Measurements from ENCODE around the gene KLF18. TPM values are rescaled to one million over a fixed set of nuclear protein-coding genes. Genes with fewer than 3 reads are reported as not detected.
"Not testable (repeated sequence)": the region's sequence is repeated elsewhere in the genome, so short reads cannot be mapped to it uniquely, and the experiment has no call there.

KLF18 gene
- total RNA-seq, 1 donor from 2014 or later = not detected

DNA sequence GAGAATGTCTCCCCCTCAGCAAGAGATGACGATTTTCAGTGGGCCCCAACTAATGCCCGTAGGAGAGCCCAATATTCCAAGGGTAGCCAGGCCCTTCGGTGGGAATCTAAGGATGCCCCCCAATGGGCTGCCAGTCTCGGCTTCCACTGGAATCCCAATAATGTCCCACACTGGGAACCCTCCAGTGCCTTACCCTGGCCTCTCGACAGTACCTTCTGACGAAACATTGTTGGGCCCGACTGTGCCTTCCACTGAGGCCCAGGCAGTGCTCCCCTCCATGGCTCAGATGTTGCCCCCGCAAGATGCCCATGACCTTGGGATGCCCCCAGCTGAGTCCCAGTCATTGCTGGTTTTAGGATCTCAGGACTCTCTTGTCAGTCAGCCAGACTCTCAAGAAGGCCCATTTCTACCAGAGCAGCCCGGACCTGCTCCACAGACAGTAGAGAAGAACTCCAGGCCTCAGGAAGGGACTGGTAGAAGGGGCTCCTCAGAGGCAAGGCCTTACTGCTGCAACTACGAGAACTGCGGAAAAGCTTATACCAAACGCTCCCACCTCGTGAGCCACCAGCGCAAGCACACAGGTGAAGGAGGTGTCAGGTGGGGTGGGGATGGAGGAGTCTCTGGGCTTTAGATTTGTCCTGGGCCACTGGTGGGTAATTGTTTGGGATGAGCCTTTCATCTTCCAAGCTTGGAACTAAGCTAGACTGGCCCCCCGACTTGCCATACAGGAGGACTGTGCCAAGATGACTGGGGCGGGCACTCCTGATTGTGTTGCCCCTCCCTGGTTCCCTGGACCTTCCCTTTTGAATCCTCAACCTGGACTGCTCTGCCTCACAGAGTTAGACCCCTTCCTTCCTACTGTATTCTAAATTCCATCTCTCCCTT lies 11.6 kb downstream of the KLF18 start:
- ATAC-seq (no peak), DNase-seq (ENCODE audit: missing footprints) (no peak)
- intact Hi-C loops (cut with DNase I) = no loop called here

DNA sequence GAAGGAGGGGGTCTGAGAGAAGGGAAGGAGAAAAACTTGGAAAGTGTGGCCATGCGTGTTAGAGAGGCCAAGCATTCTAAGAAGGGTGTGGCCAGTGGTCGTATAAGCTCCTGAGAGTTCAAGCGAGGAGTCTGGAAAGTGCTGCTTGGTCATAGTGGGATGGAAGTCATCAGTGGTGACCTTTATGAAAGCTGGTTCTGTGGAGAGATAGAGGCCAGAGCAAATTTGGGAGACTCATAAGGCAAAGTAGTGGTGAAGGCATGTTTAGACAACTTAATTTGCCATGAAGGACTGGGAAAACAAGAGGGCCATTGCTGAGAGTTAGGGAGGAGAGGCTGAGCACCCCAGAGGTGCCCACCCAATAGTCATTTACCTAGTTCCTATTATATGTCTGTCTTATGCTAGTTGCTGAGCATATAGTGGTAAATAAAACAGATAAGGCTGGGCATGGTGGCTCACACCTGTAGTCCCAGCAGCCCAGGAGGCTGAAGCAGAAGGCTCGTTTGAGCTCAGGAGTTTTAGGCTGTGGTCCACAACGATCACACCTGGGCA lies 21.0 kb downstream of the KLF18 start:
- DNase-seq (ENCODE audit: missing footprints) = no peak
- intact Hi-C loops (cut with DNase I) = no loop called here
- no peak for ATAC-seq

DNA sequence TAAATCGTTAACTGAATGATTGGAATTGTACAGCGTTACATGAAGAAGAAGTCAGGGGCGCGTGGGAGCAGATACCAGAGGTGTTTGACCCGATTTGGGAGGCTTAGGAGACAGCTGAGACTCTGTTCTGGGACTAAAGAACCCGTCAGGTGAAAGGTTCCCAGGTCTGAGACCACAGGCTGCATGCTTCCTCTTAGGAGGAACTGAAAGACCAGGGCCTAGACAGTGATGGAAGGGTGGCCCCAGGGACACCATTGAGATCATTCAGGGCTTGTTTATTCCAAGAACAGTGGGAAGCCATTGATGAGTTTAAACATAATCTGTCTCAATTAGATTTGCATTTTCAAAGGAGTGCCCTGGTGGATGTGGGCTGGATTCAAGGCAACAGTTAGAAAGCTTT lies 21.9 kb downstream of the KLF18 start:
- intact Hi-C loops (cut with DNase I) = no loop called here
- no peak for DNase-seq (ENCODE audit: missing footprints)
- ATAC-seq = no peak

DNA sequence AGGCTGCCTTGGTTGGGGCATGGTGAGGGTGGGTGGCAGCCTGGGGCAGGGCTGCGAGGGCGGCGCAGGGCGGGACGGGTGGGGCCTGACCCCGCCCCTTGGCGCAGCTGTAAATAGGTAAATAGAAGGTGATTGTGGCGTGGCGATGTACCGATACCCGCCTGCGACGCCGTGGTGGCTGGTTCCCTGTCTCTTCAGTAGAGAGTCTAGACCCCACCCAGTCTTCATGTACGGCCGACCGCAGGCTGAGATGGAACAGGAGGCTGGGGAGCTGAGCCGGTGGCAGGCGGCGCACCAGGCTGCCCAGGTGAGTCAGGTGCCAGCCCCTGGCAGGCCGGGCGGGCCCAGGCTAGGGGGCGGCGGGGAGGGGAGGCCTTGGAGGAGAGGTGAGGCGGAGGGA lies 22.7 kb downstream of the KLF18 start, which contains the start of gene KLF17:
KLF17 (plus strand) TSS at position 140 of the 400 bp plus-strand sequence; CDS start at position 227, 87 bp downstream.
- intact Hi-C loops (cut with DNase I) = no loop called here
- DNase-seq (ENCODE audit: missing footprints) (no peak), ATAC-seq (no peak)

DNA sequence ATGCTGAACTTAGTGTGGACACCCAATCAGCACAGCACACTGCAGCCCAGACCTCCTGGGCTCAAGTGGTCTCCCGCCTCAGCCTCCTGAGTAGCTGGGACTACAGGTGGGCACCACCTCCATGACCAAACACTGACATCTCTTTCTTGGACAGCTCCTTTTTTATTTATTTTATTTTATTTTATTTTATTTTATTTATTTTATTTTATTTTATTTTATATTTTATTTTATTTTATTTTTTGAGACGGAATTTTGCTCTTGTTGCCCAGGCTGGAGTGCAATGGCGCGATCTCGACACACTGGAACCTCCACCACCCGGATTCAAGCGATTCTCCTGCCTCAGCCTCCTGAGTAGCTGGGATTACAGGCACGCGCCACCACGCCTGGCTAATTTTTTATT lies 24.2 kb downstream of the KLF18 start:
- ATAC-seq; DNase-seq (ENCODE audit: missing footprints); intact Hi-C loops (cut with DNase I): not testable (repeated sequence)

DNA sequence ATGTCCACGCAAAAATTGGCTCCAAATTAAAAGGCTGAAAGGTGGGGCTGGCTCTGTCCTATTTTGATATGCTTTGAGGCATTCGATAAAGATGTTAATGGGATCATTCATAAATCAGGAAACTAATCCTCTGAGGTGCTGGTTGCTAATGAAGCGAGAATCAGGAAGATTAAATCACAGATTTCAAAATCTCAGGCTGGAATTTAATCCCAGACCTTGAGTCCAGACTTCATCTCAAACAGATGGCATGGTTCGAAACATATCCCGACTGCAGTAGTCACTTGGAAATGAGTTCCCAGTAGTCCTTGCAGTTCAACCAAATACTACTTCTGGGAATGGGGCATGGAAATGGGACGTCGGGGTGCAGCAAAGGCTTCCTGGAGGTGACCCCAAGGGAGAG lies 27.3 kb downstream of the KLF18 start:
- ATAC-seq = no peak
- no peak for DNase-seq (ENCODE audit: missing footprints)
- intact Hi-C loops (cut with DNase I) = no loop called here

DNA sequence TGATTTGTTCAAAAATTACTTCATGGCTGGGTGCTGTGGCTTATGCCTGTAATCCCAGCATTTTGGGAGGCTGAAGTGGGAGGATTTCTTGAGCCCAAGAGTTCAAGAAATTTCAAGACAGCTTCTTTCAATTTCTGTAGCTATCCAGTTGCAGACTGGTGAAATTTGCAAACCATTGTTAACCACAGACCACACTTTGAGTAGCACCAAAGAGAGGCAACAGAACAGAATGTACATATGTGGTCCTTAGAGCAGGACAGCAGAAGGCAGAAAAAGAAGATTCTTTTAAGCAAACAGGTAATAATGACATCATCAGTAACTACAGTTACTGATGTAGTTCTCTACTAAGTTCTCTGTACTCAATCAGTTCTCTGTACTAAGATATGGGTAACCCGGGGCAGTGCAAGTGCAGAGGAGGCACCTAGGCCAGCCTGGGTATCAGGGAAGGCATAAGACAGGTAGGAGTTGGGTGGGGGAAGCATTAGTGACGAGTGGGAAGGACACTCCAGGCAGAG lies 28.3 kb downstream of the KLF18 start:
- intact Hi-C loops (cut with DNase I) = no loop called here
- ATAC-seq (no peak), DNase-seq (ENCODE audit: missing footprints) (no peak)

DNA sequence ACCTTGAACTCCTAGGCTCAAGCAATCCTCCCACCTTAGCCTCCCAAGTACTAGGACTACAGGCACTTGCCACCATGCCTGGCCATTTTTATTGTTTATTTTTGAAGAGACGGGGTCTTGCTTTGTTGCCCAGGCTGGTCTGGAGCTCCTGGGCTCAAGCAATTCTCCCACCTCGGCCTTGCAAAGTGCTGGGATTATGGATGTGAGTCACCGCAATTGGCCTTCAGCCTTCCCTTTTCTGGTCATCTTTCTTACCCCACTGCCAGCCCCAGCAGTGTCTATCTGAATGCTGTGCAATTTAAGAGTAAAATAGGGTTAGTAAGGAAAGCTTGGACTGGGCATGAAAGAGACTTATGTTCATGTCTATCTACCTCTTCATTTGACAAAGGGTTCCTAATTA lies 28.9 kb downstream of the KLF18 start:
- no peak for ATAC-seq

DNA sequence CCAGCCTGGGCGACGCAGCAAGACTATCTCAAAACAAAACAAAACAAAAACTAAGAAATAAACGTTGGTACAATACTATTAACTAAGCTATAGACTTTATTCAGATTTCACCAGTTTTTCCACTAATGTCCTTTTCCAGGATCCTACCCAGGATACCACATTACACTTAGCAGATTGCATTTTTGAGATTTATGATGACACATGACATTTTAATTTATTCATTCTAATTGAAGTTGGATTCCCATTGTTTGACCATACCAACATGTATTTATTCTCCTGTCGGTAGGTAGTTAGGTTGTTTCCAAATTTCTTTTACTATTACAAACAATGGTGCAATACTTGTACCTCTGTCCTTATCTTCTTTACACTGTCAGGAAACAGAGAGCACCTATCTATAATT lies 29.6 kb downstream of the KLF18 start:
- intact Hi-C loops (cut with DNase I) = no loop called here

More for the DNA sequence above, 28.9 kb downstream of the KLF18 start:
- intact Hi-C loops (cut with DNase I) = no loop called here
- no peak for DNase-seq (ENCODE audit: missing footprints)

DNA sequence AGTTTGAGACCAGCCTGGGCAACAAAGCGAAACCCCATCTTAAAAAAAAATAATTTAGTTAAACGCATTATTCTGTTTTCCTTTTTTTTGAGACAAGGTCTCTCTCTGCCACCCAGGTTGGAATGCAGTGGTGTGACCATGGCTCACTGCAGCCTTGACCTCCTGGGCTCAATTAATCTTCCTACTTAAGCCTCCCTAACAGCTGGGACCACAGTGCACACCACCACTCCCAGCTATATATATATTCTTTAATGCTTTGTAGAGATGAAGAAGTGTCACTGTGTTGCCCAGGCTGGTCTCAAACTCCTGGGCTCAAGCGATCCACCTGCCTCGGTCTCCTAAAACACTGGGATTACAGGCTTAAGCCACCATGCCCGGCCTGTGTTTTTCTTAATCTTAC lies 30.5 kb downstream of the KLF18 start:
- intact Hi-C loops (cut with DNase I) = no loop called here
- ATAC-seq (no peak), DNase-seq (ENCODE audit: missing footprints) (no peak)

More for the DNA sequence above, 29.6 kb downstream of the KLF18 start:
- DNase-seq (ENCODE audit: missing footprints) (no peak), ATAC-seq (no peak)

DNA sequence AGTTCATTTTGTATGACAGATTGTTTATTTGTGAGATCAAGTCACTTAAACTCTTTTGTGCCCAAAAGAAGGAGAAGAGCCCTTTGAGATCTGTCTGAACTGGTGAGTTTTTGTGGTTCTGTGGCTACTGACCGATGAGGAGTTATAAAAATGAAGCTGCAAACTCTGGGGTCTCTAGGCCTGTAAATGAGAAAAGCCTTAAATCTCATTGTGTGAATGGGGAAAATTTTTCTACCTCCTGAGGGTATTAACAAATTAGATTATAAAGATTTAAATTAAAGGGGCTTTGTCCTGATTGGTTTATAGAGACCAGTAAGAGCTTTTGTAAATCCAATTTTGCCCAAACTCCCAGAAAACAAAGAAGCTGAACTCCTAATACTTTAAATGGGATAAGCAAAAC lies 32.5 kb downstream of the KLF18 start:
- DNase-seq (ENCODE audit: missing footprints) (no peak), ATAC-seq (no peak)
- intact Hi-C loops (cut with DNase I) = no loop called here

DNA sequence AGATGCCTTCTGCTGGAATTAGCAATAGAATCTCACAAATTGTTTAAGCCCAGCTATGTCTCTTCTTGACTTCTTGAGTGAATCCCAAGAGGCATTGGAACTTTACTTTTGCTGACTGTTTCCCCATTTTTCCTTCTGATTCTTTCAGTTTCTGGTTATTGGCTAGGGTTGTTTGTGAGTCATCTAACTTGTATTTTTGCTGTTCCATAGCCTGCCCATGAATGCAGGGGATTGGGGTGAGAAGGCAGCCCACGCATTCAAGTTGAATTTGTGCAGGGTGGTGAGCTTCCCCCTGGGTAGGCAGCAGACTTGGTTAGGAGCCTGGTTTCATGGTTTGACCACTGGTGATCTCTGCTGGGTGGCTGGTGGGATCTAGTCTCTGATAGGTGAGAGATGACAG lies 33.2 kb downstream of the KLF18 start:
- ATAC-seq (no peak), DNase-seq (ENCODE audit: missing footprints) (no peak)
- intact Hi-C loops (cut with DNase I) = no loop called here

DNA sequence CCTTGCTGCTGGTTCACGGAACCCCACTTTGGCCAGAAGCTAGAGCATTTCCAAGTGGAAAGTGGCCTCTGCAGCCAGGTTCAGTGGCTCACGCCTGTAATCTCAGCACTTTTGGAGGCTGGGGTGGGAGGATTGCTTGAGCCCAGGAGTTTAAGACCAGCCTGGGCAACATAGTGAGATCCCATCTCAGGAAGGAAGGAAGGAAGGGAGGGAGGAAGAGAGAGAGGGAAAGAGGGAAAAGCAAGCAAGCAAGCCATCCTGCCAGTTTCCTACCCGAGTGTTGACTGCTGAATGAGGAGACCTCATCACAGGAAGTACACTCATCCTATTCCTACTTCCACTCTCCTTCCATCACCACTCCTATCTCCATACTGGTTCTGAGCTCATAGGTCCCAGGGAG lies 35.6 kb downstream of the KLF18 start:
- ATAC-seq = no peak
- no peak for DNase-seq (ENCODE audit: missing footprints)
- intact Hi-C loops (cut with DNase I) = no loop called here

DNA sequence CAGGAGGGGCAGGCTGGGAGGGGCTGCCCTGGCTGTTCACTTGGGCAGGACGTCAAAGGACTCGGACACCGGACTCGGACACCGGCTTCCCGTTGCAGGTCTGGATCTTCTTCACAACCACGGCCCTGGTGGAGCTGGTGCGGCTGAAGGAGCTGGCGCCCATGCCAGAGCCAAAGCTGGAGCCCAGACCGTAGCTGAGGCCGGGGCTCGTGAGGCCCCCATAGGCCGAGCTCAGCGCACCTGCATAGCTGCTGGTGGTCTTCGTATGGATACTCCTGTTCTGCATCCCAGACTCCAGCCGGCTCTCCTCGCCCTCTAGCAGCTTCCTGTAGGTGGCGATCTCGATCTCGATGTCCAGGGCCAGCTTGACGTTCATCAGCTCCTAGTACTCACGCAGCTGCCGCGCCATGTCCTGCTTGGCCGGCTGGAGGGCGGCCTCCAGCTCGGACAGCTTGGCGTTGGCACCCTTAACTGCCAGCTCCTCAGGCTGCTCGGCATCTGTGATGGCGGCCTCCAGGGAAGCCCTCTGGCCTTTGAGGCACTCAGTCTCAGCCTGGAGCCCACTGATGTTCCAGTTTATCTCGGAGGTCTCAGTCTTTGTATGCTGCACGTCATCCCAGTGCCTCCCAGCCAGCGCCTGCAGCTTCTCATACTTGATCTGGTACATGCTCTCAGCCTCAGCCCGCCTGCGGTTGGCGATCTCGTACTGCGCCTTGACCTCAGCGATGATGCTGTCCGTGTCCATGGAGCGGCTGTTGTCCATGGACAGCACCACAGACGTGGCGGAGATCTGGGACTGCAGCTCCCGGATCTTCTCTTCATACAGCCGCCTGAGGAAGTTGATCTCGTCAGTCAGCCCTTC lies 37.9 kb downstream of the KLF18 start:
- DNase-seq (ENCODE audit: missing footprints) (no peak), ATAC-seq (no peak)
- intact Hi-C loops (cut with DNase I) = no loop called here

DNA sequence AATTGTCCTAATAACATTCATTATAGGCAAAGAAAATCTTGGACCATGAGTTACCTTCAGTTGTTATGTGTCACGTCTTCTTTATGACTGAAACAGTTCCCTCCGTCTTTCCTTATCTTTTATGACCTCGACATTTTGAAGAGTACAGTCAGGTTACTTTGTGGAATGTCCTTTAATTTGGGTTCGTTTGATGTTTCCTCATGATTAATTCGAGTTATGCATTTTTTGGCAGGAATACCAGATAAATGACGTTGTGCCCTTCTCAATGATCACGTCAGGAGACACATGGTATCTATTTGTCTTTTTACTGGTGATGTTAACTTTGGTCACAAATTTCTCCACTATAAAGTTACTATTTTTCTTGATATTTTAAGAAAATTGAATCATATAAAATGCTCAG lies 40.1 kb downstream of the KLF18 start:
- no peak for DNase-seq (ENCODE audit: missing footprints)
- ATAC-seq = no peak
- intact Hi-C loops (cut with DNase I) = no loop called here

DNA sequence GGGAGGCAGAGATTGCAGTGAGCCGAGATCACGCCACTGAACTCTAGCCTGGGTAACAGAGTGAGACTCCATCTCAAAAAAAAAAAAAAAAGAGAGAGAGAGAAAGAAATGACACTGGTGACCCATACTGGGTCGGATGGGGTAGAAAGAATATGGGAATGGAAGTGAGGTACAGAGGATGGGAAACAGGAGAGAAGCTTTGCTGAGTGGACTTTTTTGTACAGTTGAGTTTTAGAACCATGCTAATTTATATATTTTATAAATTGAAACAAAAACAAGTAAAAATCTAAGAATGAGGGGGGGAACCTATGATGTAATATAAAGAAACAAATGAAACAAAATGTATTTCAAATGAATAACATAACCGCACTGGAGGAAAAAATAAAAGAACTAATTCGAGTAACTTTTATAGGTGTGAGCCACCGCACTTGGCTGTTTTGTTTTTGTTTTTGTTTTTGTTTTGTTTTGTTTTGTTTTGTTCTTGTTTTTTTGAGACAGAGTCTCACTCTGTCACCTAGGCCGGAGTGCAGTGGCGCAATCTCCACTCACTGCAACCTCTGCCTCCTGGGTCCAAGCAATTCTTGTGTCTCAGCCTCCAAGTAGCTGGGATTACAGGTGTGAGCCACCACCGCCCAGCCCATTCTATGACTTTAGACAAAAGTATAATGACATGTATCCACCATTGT lies 41.1 kb downstream of the KLF18 start:
- DNase-seq (ENCODE audit: missing footprints) (no peak), ATAC-seq (no peak)
- intact Hi-C loops (cut with DNase I) = no loop called here

DNA sequence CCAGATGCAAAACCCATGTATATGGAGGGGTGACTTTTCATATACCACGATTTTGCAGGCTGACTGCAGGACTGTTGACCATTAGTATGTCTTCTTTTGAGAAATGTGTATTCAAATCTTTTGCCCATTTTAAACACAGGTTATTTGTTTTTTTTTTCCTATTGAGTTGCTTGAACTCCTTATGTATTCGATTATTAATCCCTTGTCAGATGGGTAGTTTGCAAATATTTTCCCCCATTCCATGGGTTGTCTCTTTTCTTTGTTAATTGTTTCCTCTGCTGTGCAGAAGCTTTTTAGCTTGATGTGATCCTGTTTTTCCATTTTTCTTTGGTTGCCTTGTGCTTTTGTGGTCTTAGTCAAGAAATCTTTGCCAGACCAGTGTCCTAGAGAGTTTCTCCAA lies 47.4 kb downstream of the KLF18 start:
- DNase-seq (ENCODE audit: missing footprints) = no peak
- ATAC-seq = no peak
- intact Hi-C loops (cut with DNase I) = no loop called here

DNA sequence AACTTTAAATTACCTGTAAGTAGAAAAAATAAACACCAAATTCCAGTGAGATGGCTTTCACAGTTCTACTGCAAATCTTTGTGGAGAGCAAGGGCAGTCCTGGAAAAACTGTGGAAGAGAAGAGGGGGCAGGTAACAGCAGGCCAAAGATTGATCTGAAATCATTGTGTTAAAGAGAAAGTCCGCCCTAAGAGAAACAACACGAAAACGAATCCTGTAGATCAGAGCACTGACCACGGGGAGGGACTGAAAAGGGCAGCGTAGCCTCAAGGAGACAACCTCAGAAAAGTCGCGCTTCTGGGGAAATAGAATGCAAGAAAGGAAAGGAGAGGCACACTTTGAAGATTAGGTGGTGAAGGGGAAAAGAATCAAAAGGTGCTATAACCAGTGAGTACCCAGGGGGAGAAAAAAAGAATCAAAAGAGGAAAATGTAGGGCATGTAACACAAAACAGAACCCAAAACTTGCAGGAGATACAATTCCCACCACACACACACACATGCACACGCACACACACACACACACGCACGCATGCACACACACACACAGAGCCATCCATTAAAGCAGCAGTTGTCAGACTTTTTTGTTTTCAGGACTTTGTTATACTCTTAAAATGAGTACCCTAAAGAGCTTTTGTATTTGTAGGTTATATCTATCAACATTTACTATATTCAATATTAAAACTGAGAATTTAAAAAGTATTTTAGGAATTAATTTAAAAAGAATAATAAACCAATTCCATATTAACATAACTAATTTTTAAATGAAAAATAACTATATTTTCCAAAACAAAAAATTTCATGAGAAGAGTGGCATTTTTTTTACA lies 50.8 kb downstream of the KLF18 start:
- ATAC-seq = no peak

More for the DNA sequence above, 50.8 kb downstream of the KLF18 start:
- DNase-seq (ENCODE audit: missing footprints) = no peak
- intact Hi-C loops (cut with DNase I) = no loop called here
